Left renal cortex interstitium (tissue), 4 donors: Measurements from ENCODE around the gene FRYL. TPM values are rescaled to one million over a fixed set of nuclear protein-coding genes. Genes with fewer than 3 reads are reported as not detected.
"Not testable (repeated sequence)": the region's sequence is repeated elsewhere in the genome, so short reads cannot be mapped to it uniquely, and the experiment has no call there.

Source experiments
- DNase-seq, 4 donors: peaks; one replicate each; pipeline ENCODE4 v3.0.0-alpha.2; 2013; ENCODE audit warnings: low read depth in 4 of 4, low spot score in 2 of 4, missing footprints in 1 of 4
- polyA plus RNA-seq, 4 donors: library from polyadenylated mRNA; unstranded; fragments of 120-200 nt; gene quantifications; one replicate each; pipeline ENCODE4 v1.2.1, GENCODE V29; 2013; ENCODE audit not compliant: insufficient read length in 4 of 4

FRYL gene
- polyA plus RNA-seq, 4 donors, result 38.4 to 52.3 (median 43.8) TPM

- no peak for DNase-seq
Observed at GRCh38 chr4:48668254-48669017, 111.6 kb downstream of the FRYL start.

DNA sequence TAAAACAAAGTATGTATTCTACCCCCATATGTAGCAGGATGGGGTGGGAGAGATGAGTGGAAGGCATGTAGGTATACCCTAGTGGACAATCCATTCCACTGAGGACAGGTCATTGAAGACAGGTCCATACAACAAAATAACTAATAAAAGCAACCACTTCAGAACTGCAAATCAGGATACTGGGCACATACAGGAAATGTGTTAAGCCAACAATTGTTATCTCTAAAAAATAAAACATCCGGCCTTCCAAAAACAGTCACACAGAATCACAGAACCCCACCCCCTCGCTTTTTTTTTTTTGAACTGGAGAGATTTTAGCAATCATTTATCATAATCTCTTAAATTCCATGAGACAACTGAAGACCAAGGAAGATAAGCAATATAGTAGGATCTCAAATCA is 112.9 kb downstream of the FRYL start:
- DNase-seq, result no peak

GRCh38 chr4:48665555-48666186 is 114.4 kb downstream of the FRYL start:
- no peak for DNase-seq

GRCh38 chr4:48664938-48665337 is 115.1 kb downstream of the FRYL start:
- no peak for DNase-seq

DNA sequence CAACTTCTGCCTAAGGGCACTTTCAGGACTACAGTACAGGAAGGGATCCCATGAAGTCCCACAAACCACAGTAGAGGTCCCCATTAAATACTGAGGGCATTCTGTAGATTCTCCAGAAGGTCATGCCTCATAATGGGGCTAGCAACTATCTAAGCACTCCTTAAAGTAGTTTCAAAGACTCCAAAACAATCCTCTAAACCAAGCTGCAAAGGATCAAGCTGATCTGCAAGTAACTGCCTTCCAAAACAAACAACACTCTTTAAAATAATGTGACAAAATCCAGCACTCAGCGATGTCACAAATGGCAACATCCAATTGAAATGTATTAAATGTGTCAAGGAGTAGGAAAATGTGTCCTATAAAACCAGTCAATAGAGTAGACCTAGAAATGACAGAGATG is 118.7 kb downstream of the FRYL start:
- DNase-seq, result peak in 2 of 4 donors; percentile 16 to 32

GRCh38 chr4:48660347-48660746 is 119.7 kb downstream of the FRYL start:
- DNase-seq, result no peak

GRCh38 chr4:48654015-48654664 is 125.9 kb downstream of the FRYL start:
- DNase-seq, result no peak

DNA sequence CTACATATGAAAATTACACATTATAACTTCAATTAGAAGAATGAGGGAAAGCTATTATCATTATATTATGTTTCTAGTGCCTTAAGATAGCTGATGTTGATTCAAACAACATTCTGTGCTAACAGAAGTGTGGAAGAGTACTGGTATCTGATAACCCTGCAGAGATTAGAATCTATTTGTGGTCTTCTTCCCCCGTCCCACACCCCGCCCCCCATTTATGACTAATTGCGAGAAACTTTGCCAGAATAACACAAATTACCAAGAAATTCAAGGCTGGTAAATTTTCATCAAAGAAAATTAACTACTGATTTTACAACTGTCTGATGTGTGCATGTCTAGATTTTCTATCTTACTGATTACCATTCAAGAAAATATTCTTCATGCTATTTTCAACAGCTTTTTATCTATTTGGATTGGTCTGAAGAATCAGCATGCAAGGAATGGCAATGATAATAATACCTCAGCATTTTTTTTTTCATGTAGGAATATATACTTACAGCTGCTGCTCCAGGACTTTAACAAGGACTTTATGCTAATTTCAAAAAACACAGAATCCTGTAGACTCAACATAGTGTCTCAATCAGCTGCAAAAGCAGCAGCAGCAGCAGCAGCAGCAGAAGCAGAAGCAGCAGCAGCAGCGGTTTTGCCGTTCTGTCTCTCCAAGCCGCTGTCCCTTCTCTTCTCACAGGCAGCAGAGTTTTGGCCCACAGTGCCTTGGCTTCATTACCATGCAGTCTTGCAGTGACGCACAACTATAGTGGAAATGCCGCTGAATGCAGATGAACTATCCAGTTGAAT is 126.7 kb downstream of the FRYL start:
- peak in 1 of 4 donors; percentile 29 for DNase-seq

DNA sequence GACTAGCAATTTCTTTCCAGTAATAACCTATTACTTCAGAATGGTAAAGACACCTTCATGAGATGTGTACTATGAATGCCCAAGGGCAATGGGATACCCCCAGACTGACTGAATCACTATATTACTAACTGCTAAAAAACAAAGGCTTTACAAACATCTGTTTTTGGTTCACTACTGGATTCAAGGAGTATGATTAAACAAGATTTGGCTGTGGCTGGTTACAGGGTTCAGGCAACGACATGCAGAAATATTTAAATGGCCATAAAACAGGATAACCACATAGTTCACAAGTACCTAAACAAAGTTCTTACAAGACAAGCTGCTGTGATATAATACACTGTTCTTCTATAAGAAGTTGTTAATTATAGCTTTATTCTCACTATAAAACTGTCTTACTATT is 128.2 kb downstream of the FRYL start:
- DNase-seq, result no peak

DNA sequence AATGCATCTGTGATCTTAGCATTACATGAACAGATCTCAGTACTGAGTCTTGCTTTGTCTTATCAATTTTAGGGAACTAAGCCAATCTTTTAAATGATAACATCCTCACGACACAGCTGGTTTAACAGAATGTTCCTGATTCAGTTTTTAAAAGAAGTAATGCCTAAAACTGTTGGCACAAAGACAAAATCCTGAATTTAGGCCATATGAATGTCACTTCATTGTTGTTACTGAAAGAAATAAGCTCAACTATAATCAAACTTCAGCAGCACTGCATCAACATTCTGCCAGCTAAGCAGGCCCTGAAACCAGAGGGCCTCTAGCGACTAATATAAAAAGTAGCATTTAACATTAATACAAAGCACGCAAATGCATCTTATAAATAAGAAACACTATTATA is 130.6 kb downstream of the FRYL start:
- no peak for DNase-seq

DNA sequence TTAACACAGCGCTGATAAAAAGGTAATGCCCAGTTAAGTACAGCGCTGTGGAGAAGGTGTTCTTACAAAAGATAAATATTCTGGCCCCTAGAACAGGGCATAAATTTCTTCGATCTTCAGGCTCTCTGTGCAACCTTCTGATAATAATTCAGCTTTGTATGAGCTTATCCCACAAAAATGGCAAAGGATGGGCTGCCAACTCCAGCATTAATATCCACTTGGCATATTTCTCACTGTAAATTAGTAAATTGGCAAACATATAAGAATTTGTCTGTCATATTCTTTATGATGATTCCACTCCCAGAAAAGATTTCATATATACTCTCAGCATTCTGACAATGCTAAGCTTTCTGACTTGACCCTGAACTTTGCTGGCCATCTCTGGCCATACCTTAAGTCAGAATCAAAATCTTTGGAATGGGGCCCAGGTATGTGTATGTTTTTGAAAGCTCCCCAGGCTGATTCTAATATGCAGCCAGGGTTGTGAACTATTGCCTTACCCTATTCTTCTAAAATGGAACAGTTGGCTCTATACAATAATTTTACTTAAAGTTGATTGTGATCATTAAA is 134.8 kb downstream of the FRYL start:
- no peak for DNase-seq

- DNase-seq, result no peak
Observed at GRCh38 chr4:48642421-48643374, 137.4 kb downstream of the FRYL start.

DNA sequence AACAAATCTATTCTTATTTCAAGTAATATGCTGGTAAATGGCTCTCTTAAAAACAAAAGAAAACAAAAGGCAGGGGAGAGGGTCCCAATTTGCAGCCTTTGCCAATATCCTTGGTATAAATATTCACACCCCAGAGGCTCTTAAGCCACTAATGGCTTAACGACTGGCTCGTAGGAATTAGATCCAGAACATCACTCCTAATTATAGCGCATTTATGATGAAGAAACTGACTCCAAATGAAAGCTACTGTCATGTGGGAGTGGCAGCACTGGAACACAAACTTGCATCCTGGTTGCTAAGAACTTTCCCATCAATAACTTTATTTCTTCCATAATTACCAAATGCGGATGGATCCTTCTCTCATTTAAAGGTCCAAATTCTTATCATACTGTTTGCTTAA is 138.7 kb downstream of the FRYL start:
- DNase-seq, result no peak

DNA sequence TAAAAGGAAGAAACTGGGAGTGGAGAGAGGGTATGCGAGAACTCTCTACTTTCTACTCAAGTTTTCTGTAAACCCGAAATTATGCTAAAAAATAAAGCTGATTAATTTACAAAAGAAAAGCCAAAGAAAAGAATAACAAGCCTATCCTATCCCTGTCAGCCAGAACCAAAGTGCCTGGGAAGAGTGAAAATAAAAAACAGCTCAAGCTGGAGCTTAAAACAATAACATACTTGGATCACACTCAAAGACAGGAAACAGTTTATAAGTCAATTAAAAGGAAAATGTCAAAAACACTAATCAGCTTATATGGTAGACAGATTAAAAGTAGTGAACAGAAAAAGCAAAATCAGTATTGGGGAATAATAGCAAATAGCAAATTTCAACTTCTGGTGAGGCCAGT is 139.4 kb downstream of the FRYL start:
- DNase-seq, result no peak

- DNase-seq, result no peak
Observed at GRCh38 chr4:48640225-48640624, 139.9 kb downstream of the FRYL start.

GRCh38 chr4:48639807-48640206 is 140.3 kb downstream of the FRYL start:
- DNase-seq, result no peak

DNA sequence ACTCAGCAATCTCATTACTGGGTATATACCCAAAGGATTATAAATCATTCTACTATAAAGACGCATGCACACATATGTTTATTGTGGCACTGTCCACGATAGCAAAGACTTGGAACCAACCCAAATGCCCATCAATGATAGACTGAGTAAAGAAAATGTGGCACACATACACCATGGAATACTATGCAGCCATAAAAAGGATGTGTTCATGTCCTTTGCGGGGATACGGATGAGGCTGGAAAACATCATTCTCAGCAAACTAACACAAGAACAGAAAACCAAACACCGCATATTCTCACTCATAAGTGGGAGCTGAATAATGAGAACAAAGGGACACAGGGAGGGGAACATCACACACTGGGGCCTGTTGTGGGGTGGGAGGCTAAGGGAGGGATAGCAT is 141.5 kb downstream of the FRYL start:
- DNase-seq, result not testable (repeated sequence)

- DNase-seq, result no peak
Observed at GRCh38 chr4:48636911-48637310, 143.2 kb downstream of the FRYL start.

GRCh38 chr4:48635980-48636379 is 144.1 kb downstream of the FRYL start:
- no peak for DNase-seq

DNA sequence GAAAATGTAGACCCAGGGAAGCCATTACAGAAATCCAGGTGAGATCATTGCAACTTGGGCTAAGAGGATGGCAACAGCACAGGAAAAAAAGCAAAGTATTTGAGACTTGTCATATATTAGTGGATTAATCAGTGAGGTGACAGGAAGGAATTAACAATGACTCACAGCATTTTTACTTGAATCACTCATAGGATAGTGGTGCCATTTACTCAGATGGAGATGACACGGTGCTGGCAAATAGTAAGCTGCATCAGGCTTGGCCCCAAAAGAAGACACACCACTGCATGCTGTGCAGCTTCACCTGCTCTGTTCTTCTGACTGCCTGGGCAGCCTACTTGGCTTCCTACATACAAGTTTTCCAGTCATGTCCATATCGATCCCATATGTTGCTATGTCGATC is 144.8 kb downstream of the FRYL start:
- DNase-seq, result no peak
